ENCODE measurements around the gene SOX30.

Gene SOX30

DNA sequence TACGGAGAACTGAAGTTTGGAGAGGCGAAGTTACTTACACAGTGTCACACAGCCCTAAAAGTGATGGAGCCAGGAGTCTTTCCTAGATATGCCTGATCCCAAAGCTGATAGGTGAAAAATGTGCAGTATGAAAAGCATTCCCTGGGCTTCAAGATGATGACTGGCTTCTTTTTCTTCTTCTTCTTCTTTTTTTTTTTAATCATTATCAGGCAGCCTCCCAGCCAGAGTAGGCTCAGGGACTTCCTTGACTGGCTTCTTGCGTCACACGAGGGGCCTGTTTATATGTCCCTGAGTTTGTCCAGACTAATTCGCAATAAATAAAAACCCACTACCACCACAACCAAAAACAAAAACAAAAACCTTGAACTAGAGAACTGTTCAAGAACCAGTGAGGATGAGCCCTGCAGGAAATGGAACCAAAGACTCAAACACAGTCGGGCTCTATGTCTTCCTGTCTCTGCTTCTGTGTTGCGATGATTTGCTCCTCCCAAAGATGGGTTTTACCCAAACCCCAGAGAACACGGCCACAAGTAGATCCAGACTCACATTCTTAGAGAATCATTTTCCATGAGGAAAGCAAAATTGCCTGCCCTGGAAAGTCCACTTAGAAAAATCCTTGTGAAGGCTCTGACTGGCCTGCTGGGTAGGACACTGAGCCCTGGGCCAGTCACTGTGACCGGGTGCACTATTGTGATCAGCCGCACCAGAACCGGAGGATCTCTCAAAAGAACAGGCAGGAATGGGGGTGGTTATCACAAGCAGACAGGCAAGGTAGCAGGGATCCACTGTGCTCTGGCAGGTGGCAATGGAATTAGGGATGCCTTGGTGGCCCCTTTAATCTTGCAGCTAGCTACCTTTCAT is 38.6 kb downstream of the SOX30 start:
- no peaks in the 10 kb centered on the region for H3K27me3 ChIP-seq
- peaks cover 19 to 22% of the 10 kb centered on the region in 2 experiments for H3K4me1 ChIP-seq (ENCODE audit: control insufficient read depth in 1 of 2, insufficient read depth in 1 of 2, low read depth in 1 of 2, low read length in 1 of 2)
- TF ChIP-seq, protein P1, sequence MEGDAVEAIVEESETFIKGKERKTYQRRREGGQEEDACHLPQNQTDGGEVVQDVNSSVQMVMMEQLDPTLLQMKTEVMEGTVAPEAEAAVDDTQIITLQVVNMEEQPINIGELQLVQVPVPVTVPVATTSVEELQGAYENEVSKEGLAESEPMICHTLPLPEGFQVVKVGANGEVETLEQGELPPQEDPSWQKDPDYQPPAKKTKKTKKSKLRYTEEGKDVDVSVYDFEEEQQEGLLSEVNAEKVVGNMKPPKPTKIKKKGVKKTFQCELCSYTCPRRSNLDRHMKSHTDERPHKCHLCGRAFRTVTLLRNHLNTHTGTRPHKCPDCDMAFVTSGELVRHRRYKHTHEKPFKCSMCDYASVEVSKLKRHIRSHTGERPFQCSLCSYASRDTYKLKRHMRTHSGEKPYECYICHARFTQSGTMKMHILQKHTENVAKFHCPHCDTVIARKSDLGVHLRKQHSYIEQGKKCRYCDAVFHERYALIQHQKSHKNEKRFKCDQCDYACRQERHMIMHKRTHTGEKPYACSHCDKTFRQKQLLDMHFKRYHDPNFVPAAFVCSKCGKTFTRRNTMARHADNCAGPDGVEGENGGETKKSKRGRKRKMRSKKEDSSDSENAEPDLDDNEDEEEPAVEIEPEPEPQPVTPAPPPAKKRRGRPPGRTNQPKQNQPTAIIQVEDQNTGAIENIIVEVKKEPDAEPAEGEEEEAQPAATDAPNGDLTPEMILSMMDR (IDR thresholded peaks at IDR 0.05): no peak
- no peak overlapping the region for H3K4me3 ChIP-seq (ENCODE audit: low read depth in 1 of 2, low read length in 1 of 2)
- no peaks in the 10 kb centered on the region for H3K9me3 ChIP-seq
- no peaks in the 10 kb centered on the region for H3K36me3 ChIP-seq
- H3K27ac ChIP-seq: peak overlapping the region; percentile 40

DNA sequence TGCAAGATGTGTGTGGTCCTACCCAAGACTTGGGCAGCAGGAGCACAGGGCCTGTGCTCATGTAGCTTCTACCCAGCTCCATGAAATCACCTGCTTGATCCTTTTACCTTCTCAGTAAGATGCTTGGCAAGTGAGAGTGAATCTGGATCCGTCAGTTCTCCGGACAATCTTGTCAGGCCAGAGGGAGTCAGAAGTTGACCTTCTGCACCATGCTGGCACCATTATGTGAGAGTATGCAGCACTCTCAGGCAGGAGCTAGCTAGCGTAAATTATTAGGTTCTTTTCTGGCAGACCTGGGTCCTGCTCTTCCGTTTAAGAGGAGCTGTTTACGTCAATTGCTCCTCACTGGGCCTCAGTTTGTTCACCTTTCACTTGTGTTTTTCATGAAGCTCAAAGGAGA is 39.7 kb downstream of the SOX30 start:
- Histone ChIP-seq H3K4me3 (ENCODE audit: low read depth in 1 of 2, low read length in 1 of 2) (no peak overlapping the region), H3K27me3 (no peaks in the 10 kb centered on the region), H3K9me3 (no peaks in the 10 kb centered on the region), H3K36me3 (no peaks in the 10 kb centered on the region), H3K4me1 (ENCODE audit: control insufficient read depth in 1 of 2, insufficient read depth in 1 of 2, low read depth in 1 of 2, low read length in 1 of 2) (peaks cover 10 to 12% of the 10 kb centered on the region in 2 experiments), H3K27ac (no peak overlapping the region)
- TF ChIP-seq, protein P1 (IDR thresholded peaks at IDR 0.05): no peak

DNA sequence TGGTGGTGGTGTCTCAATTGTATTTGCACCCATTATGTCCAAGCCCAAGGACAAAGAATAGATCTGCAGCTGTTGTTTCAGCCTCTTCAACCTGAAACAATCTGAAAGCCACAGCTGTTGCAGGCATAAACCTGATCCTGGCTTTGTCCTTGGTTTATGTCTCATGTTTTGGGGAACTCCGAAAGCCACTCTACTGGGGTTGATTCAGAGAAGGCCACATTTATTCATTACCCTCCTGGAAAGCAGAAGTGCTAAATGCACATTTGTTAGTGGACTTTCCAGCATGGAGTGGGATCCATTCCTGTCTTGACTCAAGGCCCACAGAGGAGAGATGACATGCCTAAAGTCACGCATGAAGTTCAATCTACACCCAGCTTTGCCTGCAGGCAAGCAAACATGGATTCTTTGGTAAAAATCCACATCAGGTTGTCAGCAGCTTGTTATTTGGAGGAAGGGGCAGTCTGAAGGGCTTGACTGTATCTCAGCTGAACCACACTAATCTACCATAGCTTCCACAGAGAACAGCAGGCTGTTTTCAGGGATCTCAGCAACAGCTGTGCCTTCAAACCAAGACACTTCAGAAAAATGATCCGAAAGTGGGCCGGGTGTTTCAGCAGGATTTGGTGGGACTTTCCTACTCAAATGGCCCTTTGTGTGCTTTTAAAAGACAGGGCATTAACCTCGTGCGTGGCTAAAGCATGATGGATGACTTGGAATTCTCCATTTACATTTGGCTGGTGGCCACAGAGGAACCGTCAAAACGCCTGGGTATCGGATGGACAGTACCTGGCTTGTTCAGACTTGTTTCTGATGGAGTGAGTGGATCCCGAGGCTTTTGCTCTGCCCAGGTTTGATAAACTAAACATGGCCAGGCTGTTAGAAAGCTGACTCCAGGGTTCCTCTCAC is 40.4 kb downstream of the SOX30 start:
- Histone ChIP-seq H3K9me3 (no peaks in the 10 kb centered on the region), H3K27ac (no peak overlapping the region), H3K36me3 (no peaks in the 10 kb centered on the region), H3K4me1 (ENCODE audit: control insufficient read depth in 1 of 2, insufficient read depth in 1 of 2, low read depth in 1 of 2, low read length in 1 of 2) (peaks cover 8 to 9% of the 10 kb centered on the region in 2 experiments), H3K27me3 (no peaks in the 10 kb centered on the region), H3K4me3 (ENCODE audit: low read depth in 1 of 2, low read length in 1 of 2) (no peak overlapping the region)
- TF ChIP-seq, protein P1 (IDR thresholded peaks at IDR 0.05): no peak

DNA sequence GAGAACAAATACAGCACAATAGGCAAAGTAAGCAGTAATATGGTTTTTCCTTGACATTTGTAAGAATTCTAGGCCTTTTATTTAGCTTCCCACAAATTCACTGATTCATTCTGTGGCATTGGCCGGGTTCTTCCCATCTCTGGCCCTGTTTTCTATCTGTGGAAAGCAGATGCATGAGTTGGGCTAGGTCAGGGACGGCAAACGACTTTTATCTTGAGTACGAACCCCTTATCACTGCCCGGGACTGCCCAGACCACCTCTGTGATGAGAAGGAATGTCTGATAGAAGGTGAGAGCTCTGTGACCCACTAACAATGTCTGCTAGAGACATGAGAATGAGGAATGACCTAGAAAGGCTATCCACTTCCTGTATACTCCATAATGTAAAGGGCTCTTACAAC is 41.2 kb downstream of the SOX30 start:
- Histone ChIP-seq H3K4me3 (ENCODE audit: low read depth in 1 of 2, low read length in 1 of 2) (no peak overlapping the region), H3K9me3 (no peaks in the 10 kb centered on the region), H3K4me1 (ENCODE audit: control insufficient read depth in 1 of 2, insufficient read depth in 1 of 2, low read depth in 1 of 2, low read length in 1 of 2) (peaks cover 8 to 9% of the 10 kb centered on the region in 2 experiments), H3K27me3 (no peaks in the 10 kb centered on the region), H3K36me3 (no peaks in the 10 kb centered on the region), H3K27ac (no peak overlapping the region)
- TF ChIP-seq, protein P1 (IDR thresholded peaks at IDR 0.05): no peak

DNA sequence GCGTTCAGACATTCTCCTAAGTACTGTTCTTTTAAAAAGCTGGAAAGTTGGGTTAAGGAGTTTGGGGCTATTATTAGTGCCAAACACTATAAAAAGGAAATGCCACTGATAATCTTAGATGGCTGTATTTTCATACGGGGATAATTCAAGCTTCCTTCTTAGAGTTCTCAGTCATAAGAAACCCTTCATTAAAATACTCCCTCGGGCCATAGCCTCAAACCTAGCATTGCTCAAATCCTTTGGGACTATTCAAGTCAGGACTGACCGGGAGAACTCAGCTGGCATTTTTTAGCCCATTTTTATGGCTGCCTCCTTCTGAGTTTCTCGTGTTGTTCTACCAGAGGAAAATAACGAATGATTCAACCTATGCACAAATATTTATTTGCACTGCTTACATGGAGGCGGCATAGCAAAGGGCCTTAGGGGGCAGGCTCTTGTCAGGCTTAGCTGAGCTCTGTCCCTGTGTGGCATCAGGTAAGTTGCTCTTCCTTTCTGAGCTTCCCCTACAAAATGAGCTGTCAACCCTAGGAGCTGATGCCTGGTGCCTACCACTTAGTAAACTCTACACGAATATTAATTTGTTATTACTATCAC is 43.2 kb downstream of the SOX30 start:
- Histone ChIP-seq H3K4me3 (ENCODE audit: low read depth in 1 of 2, low read length in 1 of 2) (no peak overlapping the region), H3K27ac (no peak overlapping the region), H3K9me3 (no peaks in the 10 kb centered on the region), H3K36me3 (no peaks in the 10 kb centered on the region), H3K4me1 (ENCODE audit: control insufficient read depth in 1 of 2, insufficient read depth in 1 of 2, low read depth in 1 of 2, low read length in 1 of 2) (peaks cover 8 to 9% of the 10 kb centered on the region in 2 experiments), H3K27me3 (no peaks in the 10 kb centered on the region)
- TF ChIP-seq, protein P1 (IDR thresholded peaks at IDR 0.05): no peak

Measured in neutrophil (primary cell).